GF-D8 (cell line): Measurements from ENCODE around the gene PSMF1.
"Not testable (repeated sequence)": the region's sequence is repeated elsewhere in the genome, so short reads cannot be mapped to it uniquely, and the experiment has no call there.

Experiments used
- DNase-seq: peaks from one replicate; lab custom pipeline; 2025; lab: John Stamatoyannopoulos, UW

The PSMF1 gene

GRCh38 chr20:1215386-1216170 is 97.2 kb downstream of the PSMF1 start:
- DNase-seq: no peak

- DNase-seq: not testable (repeated sequence)
Observed at GRCh38 chr20:1216527-1217427, 98.4 kb downstream of the PSMF1 start.
